GM19397 (cell line): ENCODE results near the gene DUT.

Source experiments
- ATAC-seq: cut with Tn5 transposase; IDR thresholded peaks from one replicate; pipeline ENCODE4 v1.9.1; 2021; ENCODE audit warnings: mild to moderate bottlenecking, moderate library complexity; ENCODE audit not compliant: unreplicated experiment

The DUT gene

GRCh38 chr15:48367483-48367882 lies 36.3 kb downstream of the DUT start:
- ATAC-seq = no peak

DNA sequence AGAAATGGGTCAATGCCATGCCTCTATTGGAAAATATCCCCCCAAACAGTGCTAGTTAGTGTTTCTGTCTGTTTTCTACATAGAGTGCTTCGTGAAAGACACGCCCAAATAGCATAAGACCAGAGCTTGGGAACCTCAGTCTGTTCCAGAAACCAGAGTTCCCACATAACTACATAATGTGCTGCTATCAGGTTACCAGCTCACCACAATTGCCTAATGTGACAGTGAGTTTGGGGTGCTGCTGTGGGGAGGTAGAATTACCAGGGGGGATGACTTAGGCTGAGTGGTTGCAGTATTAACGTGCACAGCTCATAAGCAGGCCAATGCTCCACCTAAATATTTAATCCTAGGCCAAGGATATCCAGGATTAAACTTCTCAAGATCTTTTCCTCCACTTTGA lies 39.2 kb downstream of the DUT start:
- ATAC-seq = no peak

DNA sequence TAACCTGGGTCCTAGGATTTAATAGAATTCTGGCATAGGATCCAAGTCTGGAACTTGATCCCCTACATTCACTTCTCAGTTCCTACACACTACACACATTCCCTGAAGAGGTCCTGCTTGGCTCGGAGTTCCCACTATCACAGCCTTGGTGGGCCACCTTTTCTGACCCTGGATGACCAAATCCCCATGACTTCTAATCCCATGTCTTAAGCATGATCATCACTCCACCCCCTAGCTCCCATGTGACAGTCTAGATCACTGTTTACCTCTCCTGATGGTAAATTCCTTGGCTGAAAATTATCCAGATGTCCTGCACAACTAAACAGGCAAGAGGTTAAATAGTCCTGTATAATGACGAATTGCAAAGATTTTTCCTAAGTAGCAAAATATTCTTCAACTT lies 40.3 kb downstream of the DUT start:
- no peak for ATAC-seq

GRCh38 chr15:48371961-48372360 lies 40.7 kb downstream of the DUT start:
- ATAC-seq = no peak

DNA sequence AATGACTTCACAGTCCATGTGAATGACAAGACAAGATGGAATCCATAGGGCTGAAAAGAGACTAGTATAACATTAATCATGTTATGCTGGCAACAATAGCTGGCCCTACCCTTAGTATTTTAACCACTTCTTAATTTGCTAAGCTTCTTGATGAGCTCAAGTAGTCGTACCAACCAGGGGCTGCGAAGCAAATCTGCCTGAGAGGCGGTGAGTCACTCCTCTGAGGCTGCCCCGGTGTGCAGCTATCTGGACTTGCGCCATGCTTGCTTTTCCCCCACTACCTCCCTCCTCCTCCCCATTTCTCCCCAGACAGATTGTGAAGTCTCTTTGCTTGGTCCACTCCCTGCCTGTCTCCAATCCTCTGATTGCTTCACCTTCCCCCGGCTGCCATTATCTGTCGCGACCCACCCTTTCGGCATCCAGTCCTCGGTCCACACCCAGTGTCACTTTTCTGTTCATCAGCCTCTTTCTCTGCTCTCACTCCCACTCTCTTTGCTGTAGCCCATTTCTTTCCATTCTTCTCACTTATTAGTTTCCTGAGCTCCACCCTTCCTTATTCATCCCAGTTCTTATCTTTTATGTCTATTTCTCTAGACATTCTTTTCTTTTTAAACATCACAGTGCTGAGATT lies 42.7 kb downstream of the DUT start:
- ATAC-seq = no peak

DNA sequence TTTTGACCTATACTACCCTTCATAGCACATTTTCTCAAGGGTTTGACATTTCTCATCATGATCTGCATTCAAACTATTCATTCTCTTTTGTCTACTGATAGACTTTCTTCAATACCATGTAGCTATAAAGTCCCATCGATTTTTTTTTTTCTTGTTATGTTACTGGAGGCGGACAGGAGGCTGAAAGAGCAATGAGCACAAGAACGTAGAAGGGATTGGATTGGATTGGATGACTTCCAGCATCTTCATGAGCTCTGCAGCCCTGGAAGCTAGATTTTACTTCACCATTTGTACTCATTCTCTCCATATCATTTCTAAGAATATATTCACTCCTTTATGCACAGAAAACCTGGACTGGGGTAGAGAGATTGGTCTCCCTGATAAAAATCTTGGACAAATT lies 43.2 kb downstream of the DUT start:
- ATAC-seq = no peak

DNA sequence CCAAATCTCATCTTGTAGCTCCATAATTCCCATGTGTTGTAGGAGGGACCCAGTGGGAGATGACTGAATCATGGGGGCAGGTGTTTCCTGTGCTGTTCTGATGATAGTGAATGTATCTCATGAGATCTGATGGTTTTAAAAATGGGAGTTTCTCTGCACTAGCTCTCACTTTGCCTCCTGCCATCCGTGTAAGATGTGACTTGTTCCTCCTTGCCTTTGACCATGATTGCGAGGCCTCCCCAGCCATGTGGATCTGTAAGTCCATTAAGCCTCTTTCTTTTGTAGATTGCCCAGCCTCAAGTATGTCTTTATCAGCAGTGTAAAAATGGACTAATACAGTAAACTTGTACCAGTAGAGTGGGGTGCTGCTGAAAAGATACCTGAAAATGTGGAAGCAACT lies 44.5 kb downstream of the DUT start:
- ATAC-seq = no peak

DNA sequence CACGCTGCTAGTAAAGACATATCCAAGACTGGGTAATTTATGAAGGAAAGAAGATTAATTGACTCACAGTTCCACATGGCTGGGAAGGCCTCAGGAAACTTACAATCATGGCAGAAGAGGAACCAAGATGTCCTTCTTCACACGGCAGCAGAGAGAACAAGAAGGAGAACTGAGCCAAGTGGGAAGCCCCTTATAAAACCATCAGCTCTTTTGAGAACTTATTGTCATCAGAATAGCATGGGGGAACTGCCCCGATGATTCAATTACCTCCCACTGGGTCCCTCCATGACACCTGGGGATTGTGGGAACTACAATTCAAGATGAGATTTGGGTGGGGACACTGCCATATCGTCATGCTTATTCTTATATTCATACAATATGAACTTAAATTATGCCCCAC lies 49.0 kb downstream of the DUT start:
- no peak for ATAC-seq

DNA sequence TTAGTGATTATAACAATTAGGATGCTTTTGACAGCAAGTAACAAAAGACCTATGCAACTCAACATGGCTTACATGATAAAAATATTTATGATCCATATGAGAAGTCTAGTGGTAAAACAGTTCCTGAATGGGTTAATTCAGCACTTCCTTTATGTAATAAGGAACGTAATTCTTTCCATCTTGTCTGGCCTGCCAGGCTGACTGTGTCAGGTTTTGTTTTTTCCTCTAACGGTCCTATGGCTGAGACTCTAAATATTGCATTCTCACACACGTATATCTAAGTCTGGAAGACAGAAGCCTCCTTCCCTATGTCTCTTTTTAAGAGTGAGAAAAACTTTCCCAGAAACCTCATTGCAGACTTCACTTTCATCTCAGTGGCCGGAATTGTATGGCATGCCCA lies 50.6 kb downstream of the DUT start:
- no peak for ATAC-seq

GRCh38 chr15:48383031-48383430 lies 51.8 kb downstream of the DUT start:
- ATAC-seq = no peak

- no peak for ATAC-seq
Observed at GRCh38 chr15:48384616-48385015, 53.4 kb downstream of the DUT start.

DNA sequence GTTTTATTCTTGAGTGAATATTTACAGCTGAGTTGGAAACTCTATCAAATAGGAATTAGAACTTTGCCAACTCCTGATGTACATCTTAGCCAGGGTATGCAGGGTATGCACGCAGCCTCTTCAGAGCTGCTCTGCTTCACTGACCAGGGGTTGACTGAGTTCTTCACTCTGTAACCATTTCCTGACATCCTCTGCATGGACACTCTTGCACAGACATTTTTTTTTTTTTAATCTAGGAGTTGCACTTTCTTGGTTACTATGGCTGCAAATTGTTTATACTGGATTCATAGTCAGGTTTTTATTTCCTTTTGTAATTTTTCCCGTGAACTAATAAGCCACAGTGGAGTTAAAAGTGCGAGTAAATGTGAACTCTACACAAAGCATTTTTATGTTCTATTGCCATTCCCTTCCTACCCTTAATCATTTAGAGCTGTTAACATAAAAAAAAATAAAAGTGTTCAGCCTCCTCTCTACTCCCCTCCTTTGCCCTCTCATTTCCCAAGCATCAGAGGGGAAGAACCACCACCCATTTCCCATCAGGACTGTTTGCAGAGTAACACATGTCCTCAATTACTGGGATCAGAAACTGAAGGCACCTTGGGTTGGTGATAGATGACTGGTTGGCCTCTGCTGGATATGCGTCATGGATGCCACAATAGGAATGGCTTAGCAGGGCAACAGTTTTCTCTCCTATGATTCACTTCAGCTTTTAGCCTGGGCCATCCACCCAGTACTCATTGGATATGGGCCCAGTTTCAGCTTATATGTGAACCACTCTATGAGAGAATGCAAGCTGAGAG lies 54.0 kb downstream of the DUT start:
- no peak for ATAC-seq

GRCh38 chr15:48388016-48388851 lies 57.0 kb downstream of the DUT start:
- ATAC-seq = no peak

- no peak for ATAC-seq
Observed at GRCh38 chr15:48388910-48389309, 57.7 kb downstream of the DUT start.

- ATAC-seq = no peak
Observed at GRCh38 chr15:48389691-48390143, 58.5 kb downstream of the DUT start.

GRCh38 chr15:48391950-48392349 lies 60.7 kb downstream of the DUT start:
- no peak for ATAC-seq

- ATAC-seq = no peak
Observed at GRCh38 chr15:48392356-48392755, 61.1 kb downstream of the DUT start.
